AG09319 (cell line): Measurements from ENCODE around the gene PDZD7.

ENCODE experiments used
- DNase-seq: peaks from one replicate; pipeline ENCODE4 v3.0.0-alpha.2; 2010; ENCODE audit warnings: low read depth; ENCODE audit errors: extremely low read depth
- TF ChIP-seq, protein P1 (sequence below): IDR thresholded peaks from 2 replicates; pipeline ENCODE4 v1.5.1; 2011; ENCODE audit warnings: low read depth, mild to moderate bottlenecking, inconsistent platforms, low read length, moderate library complexity

Gene PDZD7

DNA sequence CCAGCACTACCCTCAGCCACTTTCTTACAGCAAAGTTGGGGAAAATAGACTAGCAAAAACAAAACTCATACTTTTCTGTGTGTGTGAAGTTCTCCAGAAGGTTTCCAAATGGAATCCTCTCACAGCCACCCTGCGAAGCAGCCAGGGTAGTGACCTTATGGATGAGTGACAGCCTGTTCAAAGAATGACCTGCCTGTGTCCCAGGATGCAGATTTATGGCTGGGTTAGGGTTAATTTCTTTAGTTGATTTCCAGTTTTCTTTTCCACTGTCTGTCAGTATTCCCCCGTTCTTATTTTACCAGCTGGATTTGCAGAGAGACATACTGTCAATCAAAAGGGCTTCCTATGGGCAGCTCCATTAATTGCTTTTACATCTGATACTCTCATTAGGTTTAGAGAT, 64.0 kb downstream of the PDZD7 start:
- TF ChIP-seq, protein P1, sequence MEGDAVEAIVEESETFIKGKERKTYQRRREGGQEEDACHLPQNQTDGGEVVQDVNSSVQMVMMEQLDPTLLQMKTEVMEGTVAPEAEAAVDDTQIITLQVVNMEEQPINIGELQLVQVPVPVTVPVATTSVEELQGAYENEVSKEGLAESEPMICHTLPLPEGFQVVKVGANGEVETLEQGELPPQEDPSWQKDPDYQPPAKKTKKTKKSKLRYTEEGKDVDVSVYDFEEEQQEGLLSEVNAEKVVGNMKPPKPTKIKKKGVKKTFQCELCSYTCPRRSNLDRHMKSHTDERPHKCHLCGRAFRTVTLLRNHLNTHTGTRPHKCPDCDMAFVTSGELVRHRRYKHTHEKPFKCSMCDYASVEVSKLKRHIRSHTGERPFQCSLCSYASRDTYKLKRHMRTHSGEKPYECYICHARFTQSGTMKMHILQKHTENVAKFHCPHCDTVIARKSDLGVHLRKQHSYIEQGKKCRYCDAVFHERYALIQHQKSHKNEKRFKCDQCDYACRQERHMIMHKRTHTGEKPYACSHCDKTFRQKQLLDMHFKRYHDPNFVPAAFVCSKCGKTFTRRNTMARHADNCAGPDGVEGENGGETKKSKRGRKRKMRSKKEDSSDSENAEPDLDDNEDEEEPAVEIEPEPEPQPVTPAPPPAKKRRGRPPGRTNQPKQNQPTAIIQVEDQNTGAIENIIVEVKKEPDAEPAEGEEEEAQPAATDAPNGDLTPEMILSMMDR: no peak
- DNase-seq: no peak

DNA sequence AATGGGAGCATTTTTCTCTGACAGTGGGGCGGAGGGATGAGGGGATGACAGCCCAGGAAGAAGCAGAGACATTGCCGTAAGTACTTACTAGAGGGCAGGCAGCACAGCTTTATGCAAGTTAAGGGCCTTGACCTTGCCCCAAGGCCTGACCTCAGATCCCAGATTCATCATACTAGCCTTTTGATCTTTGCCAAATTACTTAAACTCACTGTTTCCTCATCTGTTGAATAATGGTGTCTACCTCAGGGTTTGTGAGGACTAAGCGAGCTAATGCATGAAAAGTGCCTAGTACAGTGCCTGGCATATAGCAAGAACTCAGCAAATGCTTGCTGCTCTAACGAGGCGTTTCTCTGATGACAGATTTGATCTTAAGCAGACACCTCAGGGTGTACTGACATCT, 65.1 kb downstream of the PDZD7 start:
- TF ChIP-seq, protein P1: no peak
- no peak for DNase-seq

GRCh38 chr10:100963826-100964225, 67.1 kb downstream of the PDZD7 start:
- no peak for DNase-seq
- TF ChIP-seq, protein P1: no peak

GRCh38 chr10:100962351-100963080, 68.4 kb downstream of the PDZD7 start:
- TF ChIP-seq, protein P1: no peak
- DNase-seq: no peak

- TF ChIP-seq, protein P1: no peak
- no peak for DNase-seq
Observed at GRCh38 chr10:100960251-100960650, 70.7 kb downstream of the PDZD7 start.
